HG02885 (cell line): Measurements from ENCODE around the gene CORO2B.

Source experiments
- ATAC-seq: cut with Tn5 transposase; IDR thresholded peaks from one replicate; pipeline ENCODE4 v1.9.1; 2021; ENCODE audit warnings: mild to moderate bottlenecking; ENCODE audit not compliant: unreplicated experiment, poor library complexity

The CORO2B gene

DNA sequence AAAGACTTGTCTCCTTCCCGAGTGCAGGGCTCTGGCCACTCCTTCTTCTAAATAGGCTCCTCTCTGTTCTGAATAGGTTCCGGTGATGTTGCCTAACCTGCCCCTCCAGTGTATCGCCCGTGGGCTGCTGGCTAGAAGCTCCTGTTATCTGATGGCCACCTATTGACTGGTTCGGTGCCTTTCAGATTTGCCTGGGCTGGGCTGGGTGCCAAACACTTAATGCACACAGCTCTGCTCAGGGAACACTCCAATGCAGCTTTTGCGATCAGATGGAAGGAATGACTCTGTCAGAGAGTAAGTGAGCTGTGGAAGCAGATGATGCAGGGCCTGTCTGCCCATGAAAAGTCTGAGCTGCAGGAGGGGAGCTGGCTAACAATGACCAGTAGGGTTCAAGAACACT lies 112.9 kb downstream of the CORO2B start:
- ATAC-seq: no peak

DNA sequence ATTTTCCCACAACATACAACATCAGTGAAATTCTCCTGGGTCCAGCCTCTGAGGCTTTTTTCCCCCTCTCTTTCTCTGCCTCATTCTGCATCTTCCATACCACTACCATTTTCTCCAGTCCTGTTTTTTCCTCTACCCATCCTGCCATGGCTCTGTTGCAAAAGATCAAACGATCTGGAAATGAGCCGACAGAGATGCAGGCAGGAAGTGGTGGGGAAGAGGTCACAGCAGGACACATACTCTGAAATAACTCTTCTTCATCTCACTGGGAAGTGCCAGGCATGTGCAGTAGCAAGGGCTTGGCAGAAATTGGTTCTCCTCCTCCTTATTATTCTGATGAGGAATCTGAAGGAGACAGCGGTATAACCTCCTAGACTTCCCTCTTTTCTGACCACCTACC lies 114.3 kb downstream of the CORO2B start:
- ATAC-seq: no peak

DNA sequence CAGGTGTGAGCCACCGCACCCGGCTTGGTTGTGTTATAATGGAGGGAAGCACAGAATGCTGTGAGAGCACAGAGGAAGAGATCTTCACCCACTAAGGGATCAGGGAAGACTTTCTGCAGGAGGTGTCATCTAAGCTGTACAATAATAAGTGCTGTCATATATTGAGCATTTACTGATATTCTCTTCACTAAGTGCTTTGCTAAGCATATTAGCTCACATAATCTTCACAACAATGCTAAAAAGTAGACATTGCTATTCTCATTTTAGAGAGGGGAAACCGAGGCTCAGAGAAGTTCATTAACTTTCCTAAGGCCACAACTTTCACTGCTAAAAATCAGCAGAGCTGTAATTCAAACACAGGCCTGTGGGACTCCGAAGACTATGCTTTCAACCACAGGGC lies 115.3 kb downstream of the CORO2B start:
- no peak for ATAC-seq

DNA sequence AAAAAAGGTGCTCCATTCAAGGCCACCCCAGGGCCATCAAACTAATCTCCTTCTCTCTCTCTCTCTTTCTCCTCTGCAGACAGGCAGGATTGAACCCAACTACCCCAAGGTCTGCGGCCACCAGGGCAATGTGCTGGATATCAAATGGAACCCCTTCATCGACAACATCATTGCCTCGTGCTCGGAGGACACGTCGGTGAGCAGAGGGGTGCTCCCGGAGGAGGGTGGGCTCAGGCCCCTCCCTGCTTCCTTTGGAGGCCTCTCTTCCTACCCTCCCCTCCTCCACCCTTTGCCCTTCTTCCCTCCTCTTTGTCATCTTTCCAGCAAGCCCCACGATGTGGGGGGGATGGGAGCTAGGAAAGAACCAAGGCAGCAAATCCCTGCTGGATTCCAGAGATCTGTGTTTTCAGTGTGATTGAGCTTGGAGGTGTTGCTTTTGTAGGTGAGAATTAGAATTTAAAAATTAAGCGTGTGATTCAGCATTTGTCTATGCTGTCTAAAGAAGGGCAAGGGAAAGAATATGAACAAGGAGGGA lies 116.3 kb downstream of the CORO2B start:
- ATAC-seq: no peak

DNA sequence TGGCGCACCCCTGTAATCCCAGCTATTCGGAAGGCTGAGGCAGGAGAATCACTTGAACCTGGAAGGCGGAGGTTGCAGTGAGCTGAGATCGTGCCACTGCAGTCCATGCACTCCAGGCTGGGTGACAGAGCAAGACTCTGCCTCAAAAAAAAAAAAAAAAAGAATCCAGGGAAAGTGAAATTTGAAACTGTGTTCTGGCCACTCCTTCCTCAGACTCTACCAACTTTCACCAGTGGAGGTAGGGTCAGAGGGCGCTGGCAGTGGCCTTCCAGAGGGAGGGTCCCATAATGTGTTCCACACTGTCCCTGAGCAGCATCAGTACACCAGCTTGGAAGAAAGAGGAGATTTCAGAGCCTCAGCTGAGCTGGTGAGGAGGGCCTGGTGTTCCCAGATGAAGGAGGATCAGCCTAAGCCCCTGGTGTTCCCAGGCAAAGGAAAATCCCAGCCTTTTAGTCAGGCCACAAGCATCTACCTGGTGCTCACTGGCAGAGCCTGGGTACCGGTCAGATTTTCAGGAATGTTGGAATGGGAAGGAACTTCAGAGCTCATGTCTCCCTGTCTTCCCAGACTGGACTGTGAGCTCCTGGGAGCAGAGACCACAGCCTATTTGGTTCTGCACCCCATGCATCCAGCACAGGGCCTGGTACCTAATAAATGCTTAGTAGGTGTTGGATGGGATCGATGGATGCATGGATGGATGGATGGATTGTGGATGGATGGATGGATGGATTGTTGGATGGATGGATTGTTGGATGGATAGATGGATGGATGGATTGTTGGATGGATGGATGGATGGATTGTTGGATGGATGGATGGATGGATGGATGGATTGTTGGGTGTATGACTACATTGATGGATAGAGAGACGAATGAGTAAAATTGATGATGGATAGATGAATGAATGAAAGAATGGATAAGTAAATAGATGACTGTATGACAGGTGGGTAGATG lies 117.9 kb downstream of the CORO2B start:
- ATAC-seq: no peak

DNA sequence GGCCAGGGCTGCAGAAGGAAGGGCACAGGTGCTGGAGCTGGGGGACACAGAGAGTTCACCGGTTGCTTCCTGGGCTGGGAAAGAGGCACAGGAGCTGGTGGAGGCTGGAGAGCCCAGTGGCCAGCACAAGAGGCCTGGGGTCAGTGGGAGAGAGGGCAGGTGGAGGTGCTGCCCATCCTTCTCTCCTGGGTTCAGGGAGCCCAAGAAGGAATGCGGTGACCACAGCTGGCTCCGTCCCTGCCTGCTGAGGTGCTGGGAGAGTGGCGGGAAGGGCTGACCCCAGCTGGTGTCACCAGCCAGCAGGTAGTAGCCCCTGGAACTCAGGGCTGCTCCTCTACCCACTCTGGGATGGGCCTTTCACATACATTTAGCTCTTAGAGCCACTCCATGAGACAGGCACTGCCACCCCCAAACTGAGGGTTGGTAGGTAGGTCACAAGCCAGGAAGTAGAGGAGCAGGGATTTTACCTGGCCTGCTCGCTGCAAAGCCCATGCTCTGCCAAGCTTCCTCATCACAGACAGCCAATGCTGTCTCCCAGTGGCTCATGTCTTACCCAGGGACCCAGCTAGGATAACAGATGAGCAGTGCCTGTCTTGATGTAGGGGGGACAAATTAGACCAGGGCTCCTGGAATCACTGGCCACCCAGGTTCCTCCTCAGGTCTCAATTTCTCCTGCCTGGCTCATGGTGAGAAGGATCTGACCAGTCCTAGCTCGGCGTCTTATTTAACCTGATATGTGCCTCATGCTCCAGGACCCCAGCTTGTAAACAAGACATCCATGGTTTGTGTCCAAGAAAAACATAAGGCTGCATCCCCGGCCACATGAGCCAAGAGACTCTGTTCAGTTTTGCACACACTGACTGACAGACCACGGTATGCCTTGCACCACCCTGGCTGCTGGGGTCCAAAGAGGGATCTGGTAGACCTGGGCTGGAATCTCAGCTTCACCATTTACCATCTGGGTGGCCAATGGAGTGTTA lies 119.2 kb downstream of the CORO2B start:
- no peak for ATAC-seq

DNA sequence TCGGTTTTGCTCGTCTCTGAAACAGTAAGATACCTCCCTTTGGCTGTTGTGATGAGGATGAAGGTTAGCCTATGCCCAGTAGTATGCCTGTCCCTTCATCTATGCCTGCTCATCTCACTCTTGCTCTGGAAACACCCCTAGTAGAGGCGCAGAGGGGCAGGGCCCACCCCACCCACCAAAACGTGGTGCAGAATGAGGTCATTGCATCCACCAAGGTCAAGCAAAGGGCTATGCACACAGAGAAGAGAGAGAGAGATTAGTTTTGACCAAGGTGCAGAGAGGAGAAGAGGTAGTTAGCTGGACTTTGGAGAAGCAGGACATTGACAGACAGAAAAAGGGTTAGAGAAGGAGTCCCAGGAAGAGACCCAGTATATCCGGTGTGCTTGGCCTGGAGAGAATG lies 119.9 kb downstream of the CORO2B start:
- no peak for ATAC-seq

DNA sequence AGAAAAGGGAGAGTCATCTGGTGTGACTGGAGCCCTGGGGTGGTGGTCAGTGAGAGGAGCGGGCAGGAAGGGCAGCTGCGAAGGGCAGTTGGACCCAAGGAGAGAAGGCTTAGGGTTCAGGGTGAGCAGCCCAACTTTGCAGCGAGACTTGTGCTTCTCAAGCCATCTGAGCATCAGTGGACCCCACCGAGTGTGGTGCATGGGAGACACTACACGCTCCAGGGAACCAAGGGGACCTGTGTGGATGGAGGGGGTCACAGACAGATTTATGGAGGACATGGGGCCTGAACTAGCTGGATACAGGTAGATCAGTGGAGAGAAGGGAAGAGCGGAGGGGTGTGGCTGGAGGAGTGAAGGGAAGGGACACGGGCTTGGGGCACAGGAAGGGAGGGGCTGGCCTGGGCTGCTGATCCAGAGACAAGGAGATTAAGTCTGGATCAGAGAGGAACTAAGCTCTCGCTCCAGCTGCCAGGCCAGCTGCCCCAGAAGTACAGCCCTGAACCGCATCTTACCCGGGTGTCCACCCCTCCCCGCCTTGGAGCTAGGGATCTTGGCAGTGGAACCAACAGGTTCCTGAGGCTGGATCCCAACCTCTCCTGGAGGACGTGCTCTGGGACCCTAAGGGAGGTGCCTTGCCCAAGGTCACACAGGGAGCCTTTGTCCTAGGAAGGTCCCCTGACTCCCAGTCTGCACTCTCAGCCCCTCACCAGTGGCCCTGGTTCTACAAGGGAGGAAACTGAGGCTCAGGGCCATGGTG lies 120.5 kb downstream of the CORO2B start:
- ATAC-seq: no peak

DNA sequence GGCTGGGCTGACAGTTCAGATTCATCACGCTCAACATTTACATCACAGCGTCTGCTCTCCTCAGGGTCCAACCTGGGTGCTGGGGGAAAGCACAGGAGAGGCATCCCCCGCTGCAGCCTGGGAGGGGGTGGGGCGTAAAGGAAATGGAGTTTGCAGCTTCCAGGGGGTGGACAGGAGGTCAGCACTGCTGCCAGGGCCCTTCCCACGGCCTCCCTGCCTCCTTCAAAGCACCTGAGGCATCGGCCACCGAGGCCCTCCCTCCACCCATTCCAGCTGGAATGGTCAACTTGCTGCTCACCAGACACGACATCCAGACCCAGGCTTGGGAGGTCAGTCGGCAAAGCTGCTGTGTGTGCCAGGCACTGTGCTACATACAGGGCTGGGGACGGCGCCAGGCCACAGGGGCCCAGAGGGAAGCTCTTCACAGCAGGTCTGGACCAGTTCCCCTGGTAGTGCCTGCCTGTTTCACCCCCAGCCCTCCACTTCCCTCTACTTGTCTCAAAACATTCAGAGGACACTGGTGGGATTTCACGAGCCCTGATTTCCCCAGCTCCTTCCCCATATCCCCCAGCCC lies 121.2 kb downstream of the CORO2B start:
- ATAC-seq: no peak

DNA sequence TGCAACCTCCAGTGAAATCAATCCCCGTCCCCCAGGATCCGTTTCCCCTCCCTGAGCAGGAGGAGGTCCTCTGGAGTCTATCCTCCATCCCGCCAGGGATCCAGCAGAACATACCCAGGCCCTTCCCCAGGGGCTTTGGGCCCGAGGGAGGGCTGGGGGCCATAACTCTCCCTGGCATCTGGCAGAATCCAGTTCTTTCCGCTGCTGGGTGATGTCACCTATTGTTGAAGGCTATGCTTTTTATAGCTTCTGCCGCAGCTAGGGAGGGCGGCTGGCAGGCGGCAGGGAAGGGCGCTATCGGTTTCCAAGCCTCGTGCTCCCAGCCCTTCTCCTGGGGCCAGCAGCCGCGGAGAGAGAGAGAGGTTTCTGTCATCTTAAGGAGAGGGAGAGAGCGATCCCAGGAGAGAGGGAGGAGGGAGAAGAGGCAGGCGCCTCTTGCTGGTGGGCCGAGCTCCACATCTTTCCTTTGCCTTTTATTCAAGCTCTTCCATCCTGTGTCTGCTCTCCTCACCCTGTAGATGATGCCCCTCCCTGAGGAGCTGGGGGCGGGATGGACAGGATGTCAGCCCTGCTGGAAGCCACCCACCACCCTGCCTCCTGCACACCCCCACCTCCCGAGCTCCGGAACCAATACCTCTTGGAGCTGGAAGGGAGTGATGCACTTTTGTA lies 121.8 kb downstream of the CORO2B start:
- no peak for ATAC-seq

DNA sequence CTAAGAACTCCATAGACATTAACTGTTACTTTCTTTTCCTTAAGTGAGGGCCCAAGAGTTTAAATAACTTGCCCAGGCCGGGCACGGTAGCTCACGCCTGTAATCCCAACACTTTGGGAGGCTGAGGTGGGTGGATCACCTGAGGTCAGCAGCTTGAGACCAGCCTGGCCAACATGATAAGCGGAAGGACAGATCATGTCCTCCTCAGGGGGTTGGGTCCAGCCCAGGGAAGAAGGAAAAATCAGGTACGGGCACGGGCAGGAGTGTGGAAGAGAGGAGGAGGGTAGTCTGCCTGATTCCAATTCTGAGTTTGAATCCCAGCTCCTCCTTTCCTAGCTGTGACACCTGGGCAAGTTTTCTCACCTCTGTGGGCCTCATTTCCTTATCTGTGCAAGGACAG lies 123.1 kb downstream of the CORO2B start:
- ATAC-seq: no peak

DNA sequence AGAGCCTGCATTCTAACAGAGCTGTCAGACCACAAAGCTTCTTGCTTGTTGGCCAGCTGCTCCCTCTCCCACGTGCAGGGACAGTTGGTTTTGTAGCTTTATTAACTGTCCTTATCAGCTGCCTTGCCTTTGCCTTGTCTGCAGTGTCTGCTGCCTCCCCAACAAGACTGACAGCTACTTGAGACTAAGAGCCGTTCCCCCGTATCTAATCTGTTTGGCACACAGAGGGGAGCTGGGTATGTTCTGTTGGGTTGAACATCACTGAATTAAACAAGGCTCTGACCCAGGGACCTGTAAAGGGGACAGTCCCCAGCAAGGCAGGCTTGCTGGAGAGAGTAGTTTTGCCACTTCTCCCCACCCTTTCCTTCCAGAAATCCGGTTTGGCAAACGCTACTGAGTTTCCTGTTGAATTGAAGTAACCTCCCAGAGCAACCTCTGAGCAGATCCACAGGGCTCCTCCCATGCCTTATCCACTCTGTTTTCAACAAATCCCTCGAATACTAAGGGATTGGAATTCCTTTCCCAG lies 125.8 kb downstream of the CORO2B start:
- no peak for ATAC-seq

DNA sequence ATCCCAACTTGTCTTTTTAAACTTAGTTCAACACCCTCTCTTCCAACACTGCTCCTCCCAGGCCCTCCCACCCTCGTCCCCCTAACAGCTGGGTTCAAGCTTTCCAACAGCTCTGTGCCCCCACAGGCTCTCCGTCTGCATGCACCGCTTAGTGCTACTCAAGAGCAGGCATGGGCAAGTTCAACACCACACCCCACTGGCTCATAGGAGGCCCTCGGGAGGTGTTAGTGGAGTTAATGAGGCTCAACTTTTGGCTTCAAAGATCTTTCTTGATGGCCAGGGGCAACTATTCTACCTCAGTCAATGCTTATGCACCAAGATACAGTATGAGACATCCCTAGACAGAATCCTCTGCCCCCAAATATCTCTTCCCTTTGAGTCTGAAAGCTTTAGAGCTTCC lies 127.5 kb downstream of the CORO2B start:
- ATAC-seq: no peak

DNA sequence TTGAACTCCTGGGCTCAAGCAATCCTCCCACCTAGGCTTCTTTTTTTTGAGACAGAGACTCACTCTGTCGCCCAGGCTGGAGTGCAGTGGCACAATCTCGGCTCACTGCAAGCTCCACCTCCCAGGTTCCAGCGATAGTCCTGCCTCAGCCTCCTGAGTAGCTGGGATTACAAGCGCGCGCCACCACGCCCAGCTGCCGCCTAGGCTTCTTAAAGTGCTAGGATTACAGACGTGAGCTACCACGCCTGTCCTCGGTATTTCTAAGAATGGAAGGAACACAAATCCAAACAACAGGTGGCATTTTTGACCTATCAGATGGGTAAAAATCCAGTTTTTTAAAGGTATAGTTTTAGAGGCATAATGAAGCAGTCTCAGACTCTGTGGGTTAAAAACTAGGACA lies 128.1 kb downstream of the CORO2B start:
- ATAC-seq: no peak

DNA sequence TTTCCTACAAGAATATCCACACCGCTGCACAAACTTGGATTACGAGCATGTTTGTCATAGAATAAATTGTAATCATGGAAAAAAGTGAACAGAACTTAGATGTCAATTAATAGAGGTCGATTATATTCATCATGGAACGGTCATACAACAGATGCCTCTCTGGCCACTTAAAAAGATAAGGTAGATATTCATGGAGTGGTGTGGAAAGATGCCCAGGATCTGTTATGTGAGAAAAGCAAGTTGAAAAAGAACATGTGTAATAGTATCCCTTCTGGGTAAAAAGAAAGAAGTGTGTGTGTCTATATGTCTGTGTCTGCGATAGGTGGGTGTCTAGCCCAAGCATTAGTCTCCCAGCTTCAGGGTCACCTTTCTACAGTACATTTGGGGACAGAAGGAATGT lies 128.6 kb downstream of the CORO2B start:
- ATAC-seq: no peak

DNA sequence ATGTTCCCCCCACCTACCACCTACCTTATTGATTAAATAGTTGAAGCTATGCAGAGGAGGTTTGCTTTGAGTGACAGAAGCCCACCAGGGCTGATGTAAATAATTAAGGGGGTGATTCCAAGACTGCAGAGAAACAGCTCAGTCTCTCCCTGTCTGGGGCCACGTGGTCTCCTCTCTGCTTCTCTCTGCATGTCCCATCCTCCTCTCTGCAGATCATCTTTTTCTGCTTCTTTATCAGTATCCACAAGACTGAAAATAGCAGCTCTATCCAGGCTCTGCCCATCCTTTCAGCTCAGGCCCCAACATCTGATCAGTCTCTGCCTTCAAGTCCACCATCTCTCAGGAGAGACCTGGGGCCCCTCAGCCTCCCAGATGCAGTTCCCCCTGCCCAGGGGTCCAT lies 131.1 kb downstream of the CORO2B start:
- no peak for ATAC-seq

DNA sequence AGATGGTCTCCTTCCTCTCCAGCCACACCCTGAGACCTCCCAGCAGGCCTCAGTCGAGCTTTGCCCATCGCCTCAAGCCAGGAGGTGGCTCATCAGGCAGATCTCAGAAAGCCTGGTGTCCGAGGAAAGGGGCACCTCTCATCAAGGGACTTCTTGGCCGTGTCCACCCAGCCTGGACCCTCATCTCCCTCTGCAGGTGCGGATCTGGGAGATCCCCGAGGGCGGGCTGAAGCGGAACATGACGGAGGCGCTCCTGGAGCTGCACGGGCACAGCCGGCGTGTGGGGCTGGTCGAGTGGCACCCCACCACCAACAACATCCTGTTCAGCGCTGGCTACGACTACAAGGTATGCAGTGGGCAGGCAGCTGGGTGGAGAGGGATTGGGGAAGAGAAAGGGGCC lies 131.7 kb downstream of the CORO2B start:
- ATAC-seq: no peak

DNA sequence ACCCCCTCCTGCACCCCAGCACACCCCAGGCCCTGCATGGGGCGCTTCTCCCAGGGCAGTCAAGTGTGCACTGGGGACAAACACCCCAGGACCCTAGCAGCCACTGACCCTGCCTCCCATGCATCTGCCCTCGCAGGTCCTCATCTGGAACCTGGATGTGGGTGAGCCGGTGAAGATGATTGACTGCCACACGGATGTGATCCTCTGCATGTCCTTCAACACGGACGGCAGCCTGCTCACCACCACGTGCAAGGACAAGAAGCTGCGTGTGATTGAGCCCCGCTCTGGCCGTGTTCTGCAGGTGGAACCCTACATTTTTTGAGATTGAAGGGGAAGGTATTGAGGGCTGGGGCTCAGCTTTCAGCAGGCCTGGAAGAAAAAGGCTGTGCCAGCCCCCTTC lies 132.6 kb downstream of the CORO2B start:
- no peak for ATAC-seq

DNA sequence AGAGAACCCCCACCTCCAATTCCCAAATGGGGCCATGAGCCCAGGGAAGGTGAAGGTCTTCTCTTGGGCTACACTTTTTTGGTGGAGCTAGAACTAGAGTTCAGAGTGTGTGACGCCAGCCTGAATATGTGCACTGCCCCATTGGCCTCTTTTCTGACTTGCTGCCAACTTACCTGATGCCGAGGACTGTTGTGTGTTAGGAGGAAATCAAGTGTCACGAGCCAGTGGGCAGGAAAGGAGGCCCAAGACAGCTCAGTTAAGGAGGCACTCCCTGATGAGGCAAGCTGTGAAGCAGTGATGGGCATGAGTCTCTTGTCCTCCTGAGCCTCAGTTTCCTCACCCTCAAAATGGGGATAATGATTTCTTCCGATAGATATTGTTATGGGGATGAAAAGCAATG lies 134.1 kb downstream of the CORO2B start:
- ATAC-seq: no peak
